Embryonic facial prominence (tissue), 1 donor: Measurements from ENCODE around the gene LAYN.

Source experiments
- DNase-seq: peaks from one replicate; pipeline ENCODE4 v3.0.0-alpha.2; 2016; ENCODE audit errors: extremely low spot score

LAYN gene

GRCh38 chr11:111540114-111540936, at the start of gene LAYN:
LAYN (plus strand) TSS chr11:111540720; CDS start chr11:111540844, 124 bp downstream.
- DNase-seq, result no peak

GRCh38 chr11:111494040-111494439, 46.5 kb upstream of the LAYN start:
- DNase-seq, result no peak

GRCh38 chr11:111499483-111499882, 41.0 kb upstream of the LAYN start:
- DNase-seq, result no peak

- no peak for DNase-seq
Observed at GRCh38 chr11:111500481-111500880, 40.0 kb upstream of the LAYN start.

GRCh38 chr11:111502611-111503010, 37.9 kb upstream of the LAYN start:
- DNase-seq, result no peak

GRCh38 chr11:111510311-111510710, 30.2 kb upstream of the LAYN start:
- no peak for DNase-seq

GRCh38 chr11:111512296-111513239, 28.0 kb upstream of the LAYN start, which contains the start of gene BTG4:
BTG4 (minus strand) TSS chr11:111512386; CDS start chr11:111498776, 13,610 bp downstream.
- DNase-seq, result no peak

GRCh38 chr11:111513240-111513605, 27.3 kb upstream of the LAYN start:
- no peak for DNase-seq

- no peak for DNase-seq
Observed at GRCh38 chr11:111514216-111515031, 26.1 kb upstream of the LAYN start, which contains the start of gene HOATZ. HOATZ (plus strand) TSS chr11:111514778; CDS start chr11:111514785, 7 bp downstream.

GRCh38 chr11:111515591-111515990, 24.9 kb upstream of the LAYN start:
- no peak for DNase-seq

- no peak for DNase-seq
Observed at GRCh38 chr11:111518668-111519067, 21.9 kb upstream of the LAYN start.

- DNase-seq, result no peak
Observed at GRCh38 chr11:111520560-111520959, 20.0 kb upstream of the LAYN start.

- DNase-seq, result no peak
Observed at GRCh38 chr11:111521135-111521534, 19.4 kb upstream of the LAYN start.

- DNase-seq, result no peak
Observed at GRCh38 chr11:111522426-111522825, 18.1 kb upstream of the LAYN start.

GRCh38 chr11:111523343-111523742, 17.2 kb upstream of the LAYN start:
- DNase-seq, result no peak

- no peak for DNase-seq
Observed at GRCh38 chr11:111524056-111524455, 16.5 kb upstream of the LAYN start.

GRCh38 chr11:111525456-111525855, 15.1 kb upstream of the LAYN start:
- DNase-seq, result no peak

GRCh38 chr11:111526501-111526900, 14.0 kb upstream of the LAYN start:
- no peak for DNase-seq

GRCh38 chr11:111527279-111527678, 13.2 kb upstream of the LAYN start:
- DNase-seq, result no peak

GRCh38 chr11:111528557-111528956, 12.0 kb upstream of the LAYN start:
- no peak for DNase-seq

- DNase-seq, result no peak
Observed at GRCh38 chr11:111530091-111530490, 10.4 kb upstream of the LAYN start.

- no peak for DNase-seq
Observed at GRCh38 chr11:111531136-111531535, 9.4 kb upstream of the LAYN start.
